DMS114 treated with DMSO at 0.1 percent for 48 hours (cell line): ENCODE data around the gene SSX5.
"Not testable (repeated sequence)": the region's sequence is repeated elsewhere in the genome, so short reads cannot be mapped to it uniquely, and the experiment has no call there.

Experiments used
- DNase-seq: peaks from one replicate; lab custom pipeline; 2025; ENCODE audit not compliant: unreplicated experiment; lab: John Stamatoyannopoulos, UW

Gene SSX5, protein sequence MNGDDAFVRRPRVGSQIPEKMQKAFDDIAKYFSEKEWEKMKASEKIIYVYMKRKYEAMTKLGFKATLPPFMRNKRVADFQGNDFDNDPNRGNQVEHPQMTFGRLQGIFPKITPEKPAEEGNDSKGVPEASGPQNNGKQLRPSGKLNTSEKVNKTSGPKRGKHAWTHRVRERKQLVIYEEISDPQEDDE

GRCh38 chrX:48196745-48197201, at the start of gene SSX5:
Gene SSX5 (minus strand): TSS chrX:48196795. CDS start chrX:48195358, 1,437 bp downstream.
- no peak for DNase-seq

DNA sequence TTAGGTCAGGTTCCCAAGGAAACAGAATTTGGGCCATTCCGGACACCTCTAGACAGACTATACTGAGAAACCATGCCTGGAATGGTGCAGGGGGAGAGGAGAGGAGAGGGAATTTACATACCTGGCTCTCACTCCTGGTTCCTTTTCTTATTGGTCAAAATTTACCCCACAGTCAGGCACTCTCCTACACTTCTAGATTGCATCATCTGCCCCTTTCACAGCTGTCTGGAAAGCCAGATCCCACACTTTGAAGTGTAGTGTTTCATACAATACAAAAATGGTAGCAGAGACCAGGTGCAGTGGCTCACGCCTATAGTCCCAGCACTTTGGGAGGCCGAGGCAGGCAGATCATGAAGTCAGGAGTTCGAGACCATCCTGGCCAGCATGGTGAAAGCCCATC, 27.6 kb upstream of the SSX5 start:
- not testable (repeated sequence) for DNase-seq

GRCh38 chrX:48214341-48214740, 17.7 kb upstream of the SSX5 start:
- DNase-seq = not testable (repeated sequence)

DNA sequence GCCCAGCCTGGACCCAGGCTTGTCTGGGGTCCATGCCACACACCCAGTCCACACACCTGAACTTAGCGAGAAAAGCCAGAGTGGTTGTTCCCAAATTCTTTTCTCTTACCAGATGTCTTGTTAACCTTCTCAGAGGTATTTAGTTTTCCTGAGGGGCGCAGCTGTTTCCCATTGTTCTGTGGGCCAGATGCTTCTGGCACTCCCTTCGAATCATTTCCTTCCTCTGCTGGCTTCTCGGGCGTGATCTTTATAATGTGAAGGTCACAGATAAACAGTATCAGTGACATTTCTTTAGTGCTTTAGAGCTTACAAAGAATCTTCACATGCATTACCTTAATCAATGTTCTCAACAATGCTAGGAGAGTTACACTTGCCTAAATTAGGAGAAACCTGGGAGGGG, 6.6 kb downstream of the SSX5 start:
- DNase-seq = not testable (repeated sequence)

GRCh38 chrX:48181882-48182281, 14.7 kb downstream of the SSX5 start:
- not testable (repeated sequence) for DNase-seq

- no peak for DNase-seq
These were observed 15.8 kb downstream of the SSX5 start for GRCh38 chrX:48180811-48181210.

DNA sequence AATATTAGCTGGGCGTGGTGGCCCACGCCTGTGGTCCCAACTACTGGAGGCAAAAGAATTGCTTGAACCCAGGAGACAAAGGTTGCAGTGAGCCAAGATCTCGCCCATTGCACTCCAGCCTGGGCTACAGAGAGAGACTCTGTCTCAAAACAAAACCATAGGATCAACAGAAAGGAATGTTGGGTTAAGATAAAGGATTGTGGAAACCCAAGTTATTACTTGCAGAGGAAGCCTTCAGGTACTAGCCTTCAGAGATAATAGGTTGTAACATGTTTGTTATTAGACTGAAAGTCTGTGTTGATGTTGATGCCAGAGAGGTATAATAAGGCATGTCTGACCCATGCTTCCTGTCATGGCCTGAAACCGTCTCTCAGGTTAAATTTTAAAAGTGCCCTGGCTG, 16.9 kb downstream of the SSX5 start:
- DNase-seq = no peak

- DNase-seq = not testable (repeated sequence)
These were observed 30.3 kb downstream of the SSX5 start for GRCh38 chrX:48166322-48166721.

- no peak for DNase-seq
These were observed 31.4 kb downstream of the SSX5 start for GRCh38 chrX:48165241-48165640.

DNA sequence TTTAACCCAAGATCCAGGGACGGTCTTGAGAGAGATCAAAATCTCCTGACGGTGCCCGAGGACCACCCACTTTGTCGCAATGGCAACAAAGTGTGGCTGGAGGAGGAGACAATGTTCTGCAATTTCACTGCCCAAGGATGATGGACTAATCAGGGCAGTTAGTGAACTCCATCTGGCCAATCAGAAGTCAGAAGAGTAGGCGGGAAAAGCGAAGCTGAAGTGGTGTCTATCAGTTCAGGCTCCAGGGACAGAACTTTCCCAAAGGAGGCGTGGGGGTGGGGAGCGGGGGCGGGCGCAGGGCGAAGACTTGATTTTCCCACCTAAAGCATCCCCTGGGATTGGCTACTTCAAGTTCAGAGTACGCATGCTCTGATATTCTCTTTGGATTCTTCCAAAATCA, 40.6 kb downstream of the SSX5 start:
- DNase-seq = no peak

DNA sequence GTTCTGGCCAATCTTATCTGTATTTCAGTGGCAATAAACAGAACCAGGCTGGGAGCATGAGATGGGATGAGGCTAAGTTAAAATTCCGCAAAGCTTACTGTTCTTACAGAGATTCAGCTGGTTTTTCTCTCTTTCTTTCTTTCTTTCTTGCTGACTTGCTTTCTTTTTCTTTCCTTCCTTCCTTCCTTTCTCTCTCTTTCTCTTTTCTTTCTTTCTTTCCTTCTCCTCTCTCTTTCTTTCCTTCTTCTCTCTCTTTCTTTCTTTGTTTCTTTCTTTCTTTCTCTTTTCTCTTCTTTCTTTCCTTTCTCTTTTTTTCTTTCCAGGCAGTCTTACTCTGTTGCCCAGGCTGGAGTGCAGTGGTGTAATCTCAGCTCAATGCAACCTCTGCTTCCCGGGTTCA, 41.8 kb downstream of the SSX5 start:
- DNase-seq = no peak

DNA sequence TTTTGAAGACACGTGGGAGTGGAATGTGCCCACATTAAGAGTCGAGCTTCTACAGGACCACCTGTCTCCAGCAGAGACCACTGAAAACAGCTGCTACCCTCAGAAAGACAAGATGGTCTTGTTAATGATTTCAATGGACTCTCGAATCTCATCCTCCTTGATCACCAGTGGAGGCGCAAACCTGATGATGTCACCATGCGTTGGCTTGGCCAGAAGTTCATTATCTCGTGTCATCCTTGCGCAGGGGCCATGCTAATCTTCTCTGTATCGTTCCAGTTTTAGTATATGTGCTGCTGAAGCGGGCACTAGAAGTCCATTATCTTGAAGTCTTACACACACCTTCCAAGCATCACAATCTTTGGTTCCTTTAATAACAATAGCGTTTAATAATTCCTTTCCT, 42.8 kb downstream of the SSX5 start:
- no peak for DNase-seq

GRCh38 chrX:48142697-48143096, 53.9 kb downstream of the SSX5 start:
- DNase-seq = not testable (repeated sequence)

GRCh38 chrX:48141810-48142508, 54.6 kb downstream of the SSX5 start:
- not testable (repeated sequence) for DNase-seq

DNA sequence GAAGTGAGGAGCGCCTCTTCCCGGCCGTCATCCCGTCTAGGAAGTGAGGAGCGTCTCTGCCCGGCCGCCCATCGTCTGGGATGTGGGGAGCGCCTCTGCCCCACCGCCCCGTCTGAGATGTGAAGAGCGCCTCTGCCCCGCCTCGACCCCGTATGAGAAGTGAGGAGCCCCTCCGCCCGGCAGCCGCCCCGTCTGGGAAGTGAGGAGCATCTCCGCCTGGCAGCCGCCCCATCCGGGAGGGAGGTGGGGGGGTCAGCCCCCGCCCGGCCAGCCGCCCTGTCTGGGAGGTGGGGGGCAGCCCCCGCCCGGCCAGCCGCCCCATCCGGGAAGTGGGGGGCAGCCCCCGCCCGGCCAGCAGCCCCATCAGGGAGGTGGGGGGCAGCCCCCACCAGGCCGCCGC, 57.5 kb downstream of the SSX5 start:
- not testable (repeated sequence) for DNase-seq
